ENCODE results near the gene CLNK.

DNA sequence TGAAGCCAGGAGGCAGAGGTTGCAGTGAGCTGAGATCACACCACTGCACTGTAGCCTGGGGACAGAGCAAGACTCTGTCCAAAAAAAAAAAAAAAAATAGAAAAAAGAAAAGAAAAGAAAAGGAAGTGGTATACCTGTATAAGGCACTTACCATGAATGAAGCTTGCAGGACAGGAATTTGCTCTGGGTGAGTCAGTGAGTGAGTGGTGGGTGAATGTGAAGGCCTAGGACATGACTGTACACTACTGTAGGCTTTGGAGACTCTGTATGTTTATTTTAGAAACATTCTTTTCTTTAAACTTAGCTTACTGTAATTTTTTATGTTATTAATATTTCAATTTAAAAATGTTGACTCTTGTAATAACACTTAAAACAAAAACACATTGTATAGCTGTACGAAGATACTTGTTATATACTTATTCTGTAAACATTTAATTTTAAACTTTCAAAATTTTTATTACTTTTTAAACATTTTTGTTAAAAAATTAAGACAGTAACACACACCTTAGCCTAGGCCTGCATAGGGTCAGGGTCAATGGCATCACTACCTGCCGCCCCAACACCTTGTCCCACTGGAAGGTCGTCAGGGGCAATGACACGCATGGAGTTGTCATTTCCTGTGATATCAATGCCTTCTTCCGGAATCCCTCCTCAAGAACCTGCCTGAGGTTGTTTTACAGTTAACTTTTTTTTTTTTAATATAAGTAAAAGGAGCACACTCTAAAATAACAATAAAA is 78.7 kb downstream of the CLNK start:
- TF ChIP-seq, protein P1, sequence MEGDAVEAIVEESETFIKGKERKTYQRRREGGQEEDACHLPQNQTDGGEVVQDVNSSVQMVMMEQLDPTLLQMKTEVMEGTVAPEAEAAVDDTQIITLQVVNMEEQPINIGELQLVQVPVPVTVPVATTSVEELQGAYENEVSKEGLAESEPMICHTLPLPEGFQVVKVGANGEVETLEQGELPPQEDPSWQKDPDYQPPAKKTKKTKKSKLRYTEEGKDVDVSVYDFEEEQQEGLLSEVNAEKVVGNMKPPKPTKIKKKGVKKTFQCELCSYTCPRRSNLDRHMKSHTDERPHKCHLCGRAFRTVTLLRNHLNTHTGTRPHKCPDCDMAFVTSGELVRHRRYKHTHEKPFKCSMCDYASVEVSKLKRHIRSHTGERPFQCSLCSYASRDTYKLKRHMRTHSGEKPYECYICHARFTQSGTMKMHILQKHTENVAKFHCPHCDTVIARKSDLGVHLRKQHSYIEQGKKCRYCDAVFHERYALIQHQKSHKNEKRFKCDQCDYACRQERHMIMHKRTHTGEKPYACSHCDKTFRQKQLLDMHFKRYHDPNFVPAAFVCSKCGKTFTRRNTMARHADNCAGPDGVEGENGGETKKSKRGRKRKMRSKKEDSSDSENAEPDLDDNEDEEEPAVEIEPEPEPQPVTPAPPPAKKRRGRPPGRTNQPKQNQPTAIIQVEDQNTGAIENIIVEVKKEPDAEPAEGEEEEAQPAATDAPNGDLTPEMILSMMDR (IDR thresholded peaks at IDR 0.05), result no peak
- TF ChIP-seq POLR2A (IDR thresholded peaks at IDR 0.05), result no peak
- no peak for TF ChIP-seq POLR2AphosphoS5 (IDR thresholded peaks at IDR 0.05)
